ENCODE results near the gene TSEN54.

- TF ChIP-seq CTCF (IDR thresholded peaks at IDR 0.05; ENCODE audit: borderline replicate concordance, extremely low read depth, low read length, poor library complexity, severe bottlenecking) = peak; percentile 66
- no peak for TF ChIP-seq EZH2 (IDR thresholded peaks at IDR 0.05; ENCODE audit: borderline replicate concordance, low read depth, low read length, severe bottlenecking)
Observed at GRCh38 chr17:75504347-75505151, 11.8 kb upstream of the TSEN54 start.
